HG02759 (cell line): ENCODE results near the gene SLC35B2.

ENCODE experiments used
- ATAC-seq: cut with Tn5 transposase; IDR thresholded peaks from one replicate; pipeline ENCODE4 v1.9.1; 2021; ENCODE audit warnings: mild to moderate bottlenecking, moderate library complexity; ENCODE audit not compliant: unreplicated experiment

Gene SLC35B2, protein sequence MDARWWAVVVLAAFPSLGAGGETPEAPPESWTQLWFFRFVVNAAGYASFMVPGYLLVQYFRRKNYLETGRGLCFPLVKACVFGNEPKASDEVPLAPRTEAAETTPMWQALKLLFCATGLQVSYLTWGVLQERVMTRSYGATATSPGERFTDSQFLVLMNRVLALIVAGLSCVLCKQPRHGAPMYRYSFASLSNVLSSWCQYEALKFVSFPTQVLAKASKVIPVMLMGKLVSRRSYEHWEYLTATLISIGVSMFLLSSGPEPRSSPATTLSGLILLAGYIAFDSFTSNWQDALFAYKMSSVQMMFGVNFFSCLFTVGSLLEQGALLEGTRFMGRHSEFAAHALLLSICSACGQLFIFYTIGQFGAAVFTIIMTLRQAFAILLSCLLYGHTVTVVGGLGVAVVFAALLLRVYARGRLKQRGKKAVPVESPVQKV

DNA sequence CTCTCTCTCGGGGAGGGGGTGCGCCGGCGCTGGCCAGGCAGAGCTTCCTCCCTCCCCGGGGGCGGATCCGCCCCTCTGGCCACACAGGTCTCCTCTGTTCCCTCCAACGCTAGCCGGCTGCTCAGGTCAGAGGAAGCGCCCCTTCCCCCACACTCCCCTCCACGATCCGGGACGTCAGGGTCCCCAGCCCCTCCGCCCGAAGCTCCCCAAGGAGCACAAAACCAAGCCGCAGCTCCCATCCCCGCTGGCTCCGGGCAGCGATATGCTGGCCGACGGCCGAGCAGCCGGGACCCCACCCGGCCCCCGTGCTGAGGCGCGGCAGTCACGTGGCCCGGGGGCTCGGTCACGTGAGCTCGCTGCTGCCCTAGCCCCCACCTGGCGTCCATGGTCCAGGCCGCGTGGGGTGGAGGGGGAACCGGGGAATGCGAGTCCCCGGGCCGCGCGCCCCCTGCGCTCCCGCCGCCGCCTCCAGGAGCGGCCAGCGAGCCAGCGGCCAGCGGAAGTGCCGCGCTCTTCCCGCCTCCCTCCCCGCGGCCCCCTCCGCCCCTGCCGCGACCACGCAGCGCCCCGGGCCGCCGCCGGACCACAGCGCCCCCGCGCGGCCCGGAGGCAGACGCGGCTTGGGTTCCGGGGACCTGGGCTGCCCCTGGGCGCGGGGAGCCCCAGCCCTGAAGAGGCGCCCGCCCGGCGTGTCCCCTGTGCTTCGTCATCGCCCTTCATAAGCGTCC, at the start of gene SLC35B2:
Gene SLC35B2, minus strand, starts transcription at position 504 of the 728 bp plus-strand sequence. Its CDS starts 118 bp downstream, at position 386.
- peak; percentile 61 for ATAC-seq

DNA sequence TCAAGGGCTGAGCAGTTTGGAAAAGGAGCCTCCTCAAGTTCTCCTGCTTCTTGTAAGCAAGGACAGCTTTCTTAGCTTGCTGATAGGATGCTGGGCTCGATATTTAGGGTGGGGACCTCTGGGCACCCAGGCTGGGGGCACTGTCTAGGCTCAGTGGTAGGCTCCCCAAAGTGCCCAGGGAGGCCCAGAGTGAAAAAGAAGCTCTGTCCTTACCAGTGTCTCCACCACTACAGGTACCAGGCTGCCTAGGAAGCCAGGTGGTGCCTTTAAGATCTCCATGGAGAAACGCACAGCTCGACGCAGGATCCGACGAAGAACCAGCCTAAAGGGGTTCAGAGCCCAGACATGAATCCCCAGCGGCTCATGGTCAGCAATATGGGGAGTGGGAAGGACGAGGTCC, 49.4 kb upstream of the SLC35B2 start:
- ATAC-seq = no peak

DNA sequence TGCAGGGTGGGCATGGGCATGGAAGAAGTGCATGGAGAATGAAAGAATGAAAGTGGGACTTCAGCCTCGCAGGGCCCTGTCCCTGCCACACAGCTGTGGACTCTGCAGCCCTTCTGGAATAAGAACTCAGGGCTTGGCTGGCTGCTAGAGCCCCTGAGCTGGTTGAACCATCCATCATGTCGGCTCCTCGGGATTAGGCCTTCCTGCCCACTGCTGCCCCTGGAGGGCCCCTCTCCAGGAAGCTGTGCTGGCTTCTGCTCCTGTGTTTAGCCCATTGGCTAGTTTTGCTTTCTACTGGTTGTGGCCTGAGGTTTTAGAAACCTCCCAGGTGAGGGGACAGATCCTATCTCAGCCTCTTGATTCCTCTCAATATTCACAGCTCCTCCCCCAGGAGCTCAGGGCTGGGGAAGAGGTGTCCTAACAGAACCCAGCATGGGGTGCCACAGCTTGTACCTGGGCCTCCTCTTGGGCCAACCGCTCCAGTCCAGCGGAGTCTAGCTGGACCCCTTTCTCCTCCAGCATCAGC, 47.9 kb upstream of the SLC35B2 start:
- ATAC-seq = no peak

DNA sequence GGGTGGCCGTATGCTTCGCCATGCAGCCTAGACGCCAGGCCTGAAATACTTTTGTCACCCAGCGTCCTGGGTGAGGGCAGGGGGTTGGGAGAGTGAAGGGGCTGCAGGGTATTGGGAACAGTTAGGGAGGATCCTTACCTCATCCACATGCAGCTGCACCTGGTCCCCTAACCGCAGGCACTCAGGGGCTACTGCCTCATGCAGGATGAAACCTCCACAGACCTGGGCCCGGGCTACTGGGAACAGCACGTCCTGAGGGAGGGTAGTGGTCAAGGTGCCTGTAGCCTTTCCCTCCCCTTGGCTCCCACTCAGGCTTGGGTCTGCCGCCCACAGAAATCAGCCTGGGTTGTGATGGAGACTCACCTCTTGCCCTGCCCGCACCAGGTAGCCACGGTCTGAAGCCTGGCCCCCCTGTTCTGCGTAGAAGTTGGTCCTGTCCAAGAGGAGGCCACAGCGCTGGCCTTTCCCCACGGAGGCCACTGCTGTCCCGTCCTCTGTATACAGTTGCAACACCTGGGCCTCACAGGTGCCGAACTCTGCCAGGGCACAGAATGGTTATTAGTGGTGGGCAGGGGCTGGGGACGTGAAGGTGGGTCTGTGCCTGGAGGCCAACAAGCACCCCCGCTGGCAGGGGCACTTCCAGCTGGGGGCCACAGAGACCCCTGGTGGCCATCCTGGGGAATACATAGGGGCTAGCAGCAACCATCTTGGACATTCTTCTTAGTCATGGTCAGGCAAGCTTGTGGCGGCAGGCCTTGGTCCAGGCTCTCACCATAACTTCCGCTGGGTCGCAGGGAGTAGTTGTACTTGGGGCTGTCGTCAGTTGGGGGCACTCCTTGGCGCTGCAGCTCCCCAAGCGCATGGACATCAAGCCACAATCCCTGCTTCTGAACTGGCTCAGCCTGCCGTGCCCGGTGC, 47.2 kb upstream of the SLC35B2 start:
- ATAC-seq = no peak

DNA sequence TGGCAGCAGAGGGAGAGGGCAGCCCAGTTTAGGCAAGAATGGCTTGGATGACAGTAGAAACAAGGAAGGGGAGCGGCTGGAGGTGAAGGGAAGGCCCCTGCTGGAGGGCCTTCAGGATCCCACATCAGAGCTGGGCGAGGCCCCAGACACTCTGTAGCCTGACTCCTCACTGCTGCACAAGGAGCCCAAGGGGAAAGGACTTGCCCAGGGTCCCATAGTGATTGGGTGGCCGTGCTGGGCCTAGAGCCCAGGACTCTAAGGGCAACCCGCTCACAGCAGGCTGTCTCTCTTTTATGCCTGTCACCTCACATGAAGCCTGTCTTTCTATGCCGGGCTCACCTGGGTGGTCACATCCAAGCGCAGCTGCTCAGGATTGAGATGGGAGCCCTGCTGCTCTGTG, 46.5 kb upstream of the SLC35B2 start:
- ATAC-seq = no peak

DNA sequence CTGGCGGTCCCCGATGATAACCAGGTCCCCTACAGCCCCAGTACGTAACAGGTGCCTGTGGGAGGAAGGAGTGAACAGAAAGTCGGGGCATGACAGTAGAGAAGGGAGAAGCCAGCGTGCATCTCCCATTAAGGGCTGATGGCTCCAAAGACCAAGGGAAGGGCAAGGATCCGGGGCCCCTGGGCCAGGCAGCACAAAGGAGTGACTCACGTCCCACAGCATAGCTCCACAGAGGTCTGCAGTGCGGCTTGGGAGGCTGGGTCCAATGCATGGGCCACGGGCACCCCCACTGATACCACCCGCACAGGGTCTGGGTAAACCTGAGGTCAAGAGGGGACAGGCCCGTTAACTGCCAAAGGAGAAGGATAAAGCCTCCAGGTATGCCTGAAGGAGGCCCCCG, 45.5 kb upstream of the SLC35B2 start:
- ATAC-seq = no peak

DNA sequence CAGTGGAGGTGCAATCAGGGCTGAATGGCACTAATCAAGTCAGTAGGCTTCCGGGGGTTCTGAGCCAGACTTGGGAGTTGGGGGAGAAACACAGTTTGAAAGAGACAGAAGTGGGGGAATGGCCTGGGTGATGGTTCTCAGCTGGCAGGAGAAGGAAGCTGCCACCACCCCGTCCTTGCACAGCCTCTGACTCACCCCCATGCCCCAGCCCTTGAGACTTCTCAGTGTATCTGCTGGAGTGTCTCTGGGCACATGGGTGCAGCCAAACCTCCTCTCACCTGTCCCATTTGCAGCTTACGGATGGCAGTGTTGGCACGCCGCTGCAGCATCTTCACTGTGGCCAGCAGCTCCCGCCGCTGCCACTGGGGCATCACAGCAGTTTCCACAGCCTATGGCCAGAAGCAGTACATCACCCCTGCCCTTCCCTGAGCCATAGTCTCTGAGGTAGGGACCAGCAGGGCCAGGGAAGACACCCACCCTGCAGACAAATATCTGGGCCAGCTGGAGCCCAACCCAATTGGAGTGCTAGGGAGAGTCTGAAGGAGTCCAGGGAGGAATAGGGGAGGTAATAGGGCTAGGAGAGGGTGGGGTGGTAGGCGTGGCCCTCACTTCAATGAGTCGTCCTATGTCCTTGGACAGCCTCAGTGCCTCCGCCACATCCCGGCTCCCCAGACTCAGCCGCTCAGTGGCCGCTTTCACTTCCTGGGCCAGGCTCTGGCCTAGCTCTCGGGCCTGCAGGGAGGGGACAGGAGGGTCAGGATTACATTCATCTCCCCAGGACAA, 44.6 kb upstream of the SLC35B2 start:
- no peak for ATAC-seq

DNA sequence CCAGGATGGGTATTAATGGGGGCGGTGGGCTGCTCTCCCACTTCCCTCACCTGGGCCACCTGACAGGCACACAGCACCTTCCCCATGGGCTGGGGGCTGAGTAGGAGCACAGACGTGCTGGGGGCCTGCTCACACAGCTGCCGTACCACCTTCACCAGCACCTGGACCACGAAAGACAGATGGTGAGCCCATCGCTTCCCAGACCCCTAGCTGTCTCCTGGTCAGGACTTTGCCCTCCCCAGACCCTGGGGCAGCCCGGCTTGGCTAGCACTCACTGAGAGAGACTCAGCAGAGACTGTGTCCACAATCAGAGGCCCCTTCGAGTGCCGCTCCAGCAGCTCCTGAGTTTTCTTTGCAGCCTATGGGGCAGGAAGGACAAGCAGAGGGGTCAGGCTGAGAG, 43.8 kb upstream of the SLC35B2 start:
- ATAC-seq = no peak

DNA sequence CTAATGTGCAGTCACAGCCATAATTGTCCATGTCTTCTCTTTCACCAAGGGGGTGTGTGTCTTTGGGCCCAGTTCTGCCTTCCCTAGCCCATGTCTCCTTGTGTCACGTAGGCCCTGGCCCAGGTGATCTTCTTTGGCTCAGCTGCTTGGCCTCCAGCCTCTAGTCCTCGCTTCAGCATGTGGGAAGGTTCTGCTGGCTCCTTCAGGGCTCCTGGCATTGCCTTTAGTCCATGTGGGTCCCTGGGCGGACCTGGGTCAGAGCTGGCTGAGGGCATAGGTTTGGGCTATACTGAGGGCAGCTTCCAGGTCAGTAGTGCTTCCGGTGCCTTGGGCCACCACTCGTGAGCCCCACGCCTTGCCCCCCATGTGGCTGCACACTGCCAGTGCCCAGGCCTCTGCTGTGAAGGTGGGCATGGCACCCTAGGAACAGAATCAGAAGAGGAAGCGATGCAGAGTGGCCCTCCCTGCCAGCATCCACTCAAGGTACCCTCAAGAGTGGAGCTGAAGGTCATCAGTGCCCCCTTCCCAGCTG, 43.0 kb upstream of the SLC35B2 start:
- no peak for ATAC-seq

DNA sequence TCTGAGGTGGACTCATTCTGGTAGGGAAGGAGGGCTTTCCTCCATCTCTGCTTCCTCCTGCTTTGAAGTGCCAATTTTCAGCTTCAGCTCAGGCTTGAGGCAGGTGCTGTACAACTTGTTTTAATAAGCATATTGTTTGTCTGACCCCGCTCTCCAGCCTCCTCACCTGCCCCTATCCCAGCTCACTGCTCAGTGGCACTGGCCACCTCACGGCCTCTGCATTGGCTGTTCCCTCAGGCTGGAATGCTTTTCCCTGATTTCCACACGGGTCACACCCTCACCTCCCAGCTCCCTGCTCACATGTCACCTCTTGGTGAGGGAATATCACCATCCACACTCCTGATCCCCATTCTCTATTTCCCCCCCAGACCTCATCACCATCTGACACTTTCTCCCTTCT, 41.5 kb upstream of the SLC35B2 start:
- no peak for ATAC-seq

DNA sequence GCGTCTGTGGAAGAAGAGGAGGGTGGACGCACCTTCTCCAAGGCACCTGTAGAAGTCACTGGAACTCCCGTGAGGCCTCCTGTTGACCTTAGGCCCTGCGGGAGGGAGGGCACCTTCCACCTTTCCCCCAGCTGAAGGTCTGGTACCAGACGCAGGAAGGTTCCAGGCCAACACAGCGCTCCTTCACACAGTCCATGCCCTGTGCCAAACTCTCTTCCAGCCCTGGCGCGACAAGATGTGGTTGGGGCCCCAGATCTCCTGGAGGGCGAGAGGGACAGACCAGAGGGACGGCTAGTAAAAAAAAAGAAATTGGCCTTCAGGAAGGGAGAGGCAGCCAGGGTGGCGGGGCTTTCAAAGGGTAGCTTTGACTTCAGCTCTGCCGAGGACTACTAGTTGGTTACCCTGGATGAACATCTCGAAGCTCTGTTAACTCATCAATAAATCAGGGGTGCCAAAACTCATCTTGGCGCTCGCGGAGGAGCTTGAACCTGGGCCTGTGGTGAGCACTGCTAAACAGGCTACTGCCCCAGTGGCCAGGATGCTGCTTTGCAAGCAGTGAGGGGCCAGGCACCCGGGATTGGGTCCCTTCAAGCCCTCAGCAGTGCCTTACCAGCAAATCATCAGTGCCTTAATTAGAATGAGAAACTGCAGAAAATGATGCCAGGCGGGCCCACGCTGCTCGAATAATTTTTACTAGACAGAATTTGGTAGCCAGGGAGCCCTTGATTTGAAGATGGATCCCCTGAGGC, 40.9 kb upstream of the SLC35B2 start:
- no peak for ATAC-seq

DNA sequence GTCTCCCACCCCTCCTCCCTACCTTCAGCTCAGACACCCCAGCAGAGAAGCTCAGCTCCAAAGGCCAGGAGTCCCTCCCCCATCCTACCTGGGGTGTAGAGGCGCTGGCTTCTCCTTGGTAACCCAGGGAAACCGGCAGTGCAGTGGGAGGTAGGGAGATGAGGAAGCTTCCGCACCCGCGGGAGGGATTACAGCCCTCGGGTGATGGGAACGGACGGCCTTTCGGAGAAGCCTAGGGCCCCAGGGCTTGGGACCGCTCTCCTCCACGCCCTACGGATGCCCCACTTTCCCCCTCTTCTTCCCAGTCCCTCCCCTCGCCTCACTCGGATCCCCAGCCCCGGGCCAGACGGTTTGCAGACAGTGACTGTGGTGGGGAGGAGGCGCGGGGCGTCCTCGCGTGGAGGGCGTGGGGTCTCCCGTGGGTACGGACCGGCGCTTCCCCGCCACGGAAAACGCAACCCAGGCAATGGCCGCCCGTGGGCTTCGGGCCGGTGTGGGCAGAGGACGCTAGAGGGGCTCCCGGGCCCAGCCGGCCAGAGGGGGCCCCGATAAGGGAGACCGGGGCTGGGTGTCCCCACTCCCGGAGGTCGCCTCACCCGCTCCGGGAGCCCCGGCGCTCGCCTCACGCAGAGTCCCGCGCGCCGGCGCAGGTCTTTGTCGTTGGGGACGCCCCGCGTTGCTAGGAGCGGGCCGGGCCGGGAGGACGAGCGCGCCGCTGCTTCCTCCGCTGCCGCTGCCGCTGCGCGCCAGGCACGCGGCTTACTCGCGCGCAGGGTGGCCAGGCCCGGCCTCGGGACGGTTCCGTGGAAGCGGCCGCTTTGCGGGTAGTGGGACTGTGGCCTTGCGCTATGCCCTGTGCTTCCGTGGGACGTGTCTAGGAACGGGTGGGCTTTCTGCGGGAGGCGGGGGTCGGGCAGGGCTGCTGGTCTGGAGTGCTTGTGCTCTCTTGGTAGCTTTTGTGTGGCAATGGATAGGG, 40.0 kb upstream of the SLC35B2 start:
- peak; percentile 59 for ATAC-seq

DNA sequence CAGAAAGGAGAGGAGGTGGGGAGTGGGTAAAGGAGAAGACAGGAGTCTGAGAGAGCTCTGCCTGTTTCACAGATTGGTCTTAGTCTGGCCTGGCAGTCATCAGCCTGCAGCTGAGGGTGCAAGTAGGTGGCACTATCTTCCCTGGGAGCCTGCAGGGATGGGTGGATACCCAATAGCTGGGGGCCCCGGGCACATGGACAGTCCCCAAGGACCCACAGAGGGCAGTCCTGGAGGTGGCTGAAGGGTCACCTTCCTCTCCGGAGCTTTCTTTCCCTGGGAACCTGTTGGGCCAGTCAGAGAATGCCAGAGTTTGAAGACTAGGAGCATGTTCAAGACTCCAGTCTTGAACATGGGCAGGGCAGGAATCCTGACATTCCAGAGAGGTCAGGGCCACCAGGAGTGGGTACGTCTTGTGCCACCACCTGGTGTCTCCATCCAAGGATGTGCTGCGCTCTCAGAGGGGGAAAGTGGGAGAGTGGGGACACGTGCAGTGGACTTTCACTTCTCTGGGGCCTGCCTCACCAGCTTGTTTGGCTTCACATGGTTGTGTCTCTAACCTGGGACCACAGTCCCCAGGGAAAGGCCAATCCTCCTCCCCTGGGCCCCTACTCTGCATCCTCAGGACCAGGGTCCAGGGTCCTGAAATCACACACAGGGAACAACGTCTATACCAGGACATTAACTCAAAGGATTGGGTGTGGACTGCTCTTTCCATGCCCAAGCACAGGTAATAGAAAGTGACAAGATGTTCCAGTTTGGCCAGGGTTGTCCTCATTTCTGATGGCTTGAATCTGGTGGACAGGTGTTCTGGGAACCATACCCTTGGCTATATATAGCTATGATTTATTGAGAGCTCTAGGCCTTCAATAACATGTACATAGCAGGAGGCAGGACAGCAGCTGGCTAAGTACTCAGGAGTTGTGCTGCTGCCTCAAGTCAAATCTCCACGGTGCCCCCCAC, 37.8 kb upstream of the SLC35B2 start:
- no peak for ATAC-seq

DNA sequence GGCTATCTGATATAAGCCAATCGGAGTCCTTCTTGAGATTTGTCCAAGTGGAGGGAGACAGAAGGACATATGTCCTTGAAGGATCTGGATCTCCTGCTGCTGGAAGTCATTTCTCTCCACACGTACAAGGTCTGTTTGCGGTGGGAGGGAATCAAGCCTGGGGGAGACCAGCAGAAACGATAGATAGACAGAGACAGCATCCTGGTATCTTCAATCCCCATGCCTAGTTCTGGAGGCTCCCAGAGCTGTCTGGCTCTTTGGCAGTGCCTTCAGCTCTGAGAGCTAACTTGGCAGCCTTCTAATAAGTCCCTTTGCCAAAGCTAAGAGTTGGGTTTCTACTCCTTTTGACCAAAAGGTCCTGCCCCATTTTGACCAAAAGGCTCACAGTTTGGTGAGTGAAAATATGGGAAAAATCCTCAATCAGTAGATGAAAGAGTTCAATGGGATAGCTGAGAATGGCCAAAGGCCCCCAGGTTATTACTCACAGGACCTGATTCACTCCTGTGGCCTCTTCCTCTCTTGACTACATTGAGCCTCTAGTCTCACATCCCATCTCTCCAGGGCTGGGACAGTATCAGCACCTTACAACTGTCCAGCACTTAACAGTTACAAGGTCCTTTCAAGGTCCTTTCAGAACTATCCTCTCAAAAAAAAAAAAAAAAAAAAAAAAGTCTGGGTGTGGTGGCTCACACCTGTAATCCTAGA, 35.5 kb upstream of the SLC35B2 start:
- ATAC-seq = no peak

DNA sequence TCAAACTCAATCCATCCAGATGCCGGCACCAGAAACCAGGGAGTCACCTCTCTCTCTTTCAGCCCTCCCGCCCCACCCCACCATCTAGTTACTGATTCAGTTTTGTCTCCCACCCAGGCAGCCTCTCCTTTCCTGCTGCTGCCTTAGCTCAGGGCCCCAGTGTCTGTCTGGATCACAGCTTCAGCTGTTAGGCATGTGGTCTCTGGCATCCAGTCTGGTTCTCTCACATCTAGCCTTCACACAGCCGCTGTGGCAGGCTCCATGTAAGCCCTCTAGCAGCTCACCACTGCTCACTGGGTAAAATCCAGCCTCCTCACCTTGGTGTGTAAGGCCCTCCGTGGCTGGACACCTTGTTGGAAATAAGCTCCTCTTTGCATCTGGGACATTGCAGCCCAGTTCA, 34.5 kb upstream of the SLC35B2 start:
- no peak for ATAC-seq

DNA sequence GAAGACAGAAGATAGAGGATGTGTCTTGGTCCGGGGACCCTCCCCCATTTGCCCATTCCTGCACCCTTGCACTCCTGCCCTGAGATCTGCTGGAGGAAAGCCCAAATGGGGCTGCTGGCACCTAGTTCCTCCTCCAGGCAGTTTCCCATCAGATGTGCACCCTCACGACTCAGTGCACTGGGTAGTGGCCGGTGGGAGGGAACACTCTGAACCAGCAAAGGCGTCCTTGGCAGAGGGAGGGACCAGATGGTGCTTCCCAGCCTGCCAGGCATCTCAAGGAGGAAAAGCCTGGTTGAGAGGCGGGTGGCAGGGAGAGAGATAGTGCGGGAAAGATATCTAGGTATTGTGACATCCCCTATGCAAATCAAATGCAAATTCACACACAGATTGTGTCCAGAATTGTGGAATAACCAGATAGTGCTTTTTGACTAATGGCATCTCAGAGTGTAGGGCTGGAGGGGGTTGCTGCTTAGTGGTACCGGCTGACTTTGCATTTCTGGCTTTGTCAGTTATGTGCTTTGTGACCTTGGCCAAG, 32.5 kb upstream of the SLC35B2 start:
- ATAC-seq = no peak
